Stimulated activated CD4-positive, alpha-beta T cell treated with anti-CD3 and anti-CD28 coated beads, Interleukin-15, amount 100 ng/mL, for 48 hours (primary cell): ENCODE data around the gene KIF27.
"Not testable (repeated sequence)": the region's sequence is repeated elsewhere in the genome, so short reads cannot be mapped to it uniquely, and the experiment has no call there.

Experiments used
- DNase-seq, 2 donors: peaks; one replicate each; pipeline ENCODE4 v3.0.0-alpha.2; 2020; ENCODE audit warnings: low read depth in 2 of 2

The KIF27 gene

DNA sequence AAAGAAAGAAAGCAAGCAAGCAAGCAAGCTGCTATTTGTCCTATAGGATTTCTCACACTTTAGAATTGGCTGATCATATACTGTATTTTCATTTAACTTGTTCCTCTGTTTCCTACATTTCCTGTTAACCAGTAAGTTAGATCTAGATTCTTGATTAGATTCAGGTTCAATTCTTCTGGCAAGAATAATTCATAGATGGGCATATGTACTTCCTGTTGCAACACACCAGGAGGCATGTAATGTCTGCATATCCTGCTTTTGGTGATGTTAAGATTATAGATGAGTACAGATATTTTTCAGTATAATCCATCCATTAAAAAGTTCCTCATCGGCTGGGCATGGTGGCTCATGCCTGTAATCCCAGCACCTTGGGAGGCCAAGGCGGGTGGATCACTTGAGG lies 10.8 kb upstream of the KIF27 start:
- no peak for DNase-seq

DNA sequence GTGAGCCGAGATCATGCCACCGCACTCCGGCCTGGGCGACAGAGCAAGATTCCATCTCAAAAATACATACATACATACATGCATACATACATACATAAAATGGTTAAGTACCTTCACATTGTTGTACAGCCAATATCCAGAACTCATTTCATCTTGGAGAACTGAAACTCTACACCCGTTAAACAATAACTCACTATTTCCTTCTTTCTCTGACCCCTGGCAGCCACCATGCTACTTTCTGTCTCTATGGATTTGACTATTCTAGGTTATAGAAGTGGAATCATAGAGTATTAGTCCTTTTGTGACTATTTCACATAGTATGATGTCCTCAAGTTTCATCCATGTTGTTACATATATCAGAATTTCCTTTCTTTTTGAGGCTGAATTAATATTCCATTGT lies 9.6 kb upstream of the KIF27 start:
- no peak for DNase-seq

DNA sequence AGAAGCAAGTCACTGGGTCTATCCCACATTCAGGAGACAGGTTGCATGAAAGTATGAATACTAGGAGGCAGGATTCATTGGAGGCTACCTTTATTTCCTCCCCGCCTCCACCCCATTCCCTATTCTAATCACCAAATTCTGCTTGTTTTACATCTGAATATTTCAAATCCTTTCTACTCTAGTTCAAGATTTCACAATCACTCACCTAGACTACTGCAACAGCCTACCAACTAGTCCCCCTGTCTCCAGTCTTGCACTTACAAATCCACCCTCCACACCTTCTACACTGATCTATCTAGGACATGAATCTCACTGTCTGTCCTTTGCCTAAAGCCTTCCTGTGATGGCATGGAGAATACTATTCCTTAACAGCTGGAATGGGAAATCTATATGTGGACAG lies 6.4 kb upstream of the KIF27 start:
- DNase-seq, result no peak

DNA sequence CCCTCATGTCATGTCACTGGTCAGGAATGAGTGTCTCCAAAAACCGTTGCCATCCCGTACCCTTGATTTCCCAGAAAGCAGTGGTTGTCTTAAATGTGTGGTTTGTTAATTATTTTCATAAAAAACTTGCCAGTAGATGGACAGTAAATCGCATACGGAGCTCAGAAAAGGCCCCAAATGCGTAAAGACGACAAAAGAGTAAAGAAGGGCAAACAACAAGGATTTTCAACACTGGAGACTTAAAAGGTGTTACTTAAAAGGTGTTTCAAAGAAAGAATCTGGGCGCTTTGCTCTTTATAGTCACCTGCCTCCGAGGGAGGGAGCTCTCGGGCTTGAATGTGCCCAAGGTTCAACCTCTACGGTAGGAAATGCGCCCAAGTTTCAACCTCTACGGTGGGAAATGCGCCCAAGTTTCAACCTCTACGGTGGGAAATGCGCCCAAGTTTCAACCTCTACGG lies 734 bp downstream of the KIF27 start:
- no peak for DNase-seq

DNA sequence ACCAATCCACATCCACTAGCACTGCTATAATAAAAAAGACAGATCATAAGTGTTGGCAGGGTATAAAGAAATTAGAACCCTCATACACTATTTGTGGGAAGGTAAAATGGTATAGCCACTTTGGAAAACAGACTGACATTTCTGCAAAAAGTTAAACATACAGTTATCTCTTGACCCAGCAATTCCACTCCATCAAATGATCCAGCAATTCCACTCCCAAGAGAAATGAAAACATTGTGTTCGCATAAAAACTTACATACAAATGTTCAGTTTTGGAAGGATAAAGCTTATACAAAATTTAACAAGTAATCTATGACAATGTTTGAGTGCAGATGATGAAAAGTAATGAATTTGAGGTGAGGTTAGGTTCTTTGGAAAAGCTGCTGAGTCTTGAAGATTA lies 2.1 kb downstream of the KIF27 start:
- no peak for DNase-seq

DNA sequence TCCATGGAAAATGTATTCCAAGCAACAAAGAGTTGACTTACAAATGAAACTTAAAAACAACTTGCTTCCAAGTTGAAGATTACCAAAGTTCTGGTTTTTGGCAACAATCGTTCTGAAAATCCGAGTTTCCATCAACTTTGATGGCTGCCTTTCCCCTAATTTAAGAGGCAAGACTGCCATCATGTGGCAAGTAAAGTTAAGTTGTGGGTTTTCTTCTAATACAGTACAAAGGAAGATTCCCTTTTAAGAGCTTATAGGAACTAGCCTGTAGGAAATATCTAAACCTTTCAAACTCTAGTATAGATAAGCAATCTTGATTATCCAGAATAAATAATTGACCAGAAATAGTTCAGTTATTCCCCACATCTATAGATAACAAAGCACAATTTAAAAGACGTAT lies 9.0 kb downstream of the KIF27 start:
- not testable (repeated sequence) for DNase-seq

DNA sequence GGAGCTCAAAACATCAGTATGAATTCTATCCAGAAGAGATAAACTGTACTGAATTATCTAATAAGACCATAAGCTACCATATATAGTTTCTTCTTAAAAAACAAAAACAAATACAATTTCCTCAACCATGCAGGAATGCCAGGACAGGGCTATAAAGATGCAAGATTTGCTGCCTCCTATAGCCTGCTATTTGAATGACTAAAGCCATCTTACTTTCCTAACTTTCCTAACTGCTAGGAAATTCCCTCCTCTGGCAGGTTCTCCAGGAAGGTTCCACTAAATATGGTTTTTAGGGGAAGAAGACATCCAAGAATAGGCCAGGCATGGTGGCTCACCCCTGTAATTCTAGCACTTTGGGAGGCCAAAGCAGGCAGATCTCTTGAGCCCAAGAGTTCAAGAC lies 15.1 kb downstream of the KIF27 start:
- no peak for DNase-seq

DNA sequence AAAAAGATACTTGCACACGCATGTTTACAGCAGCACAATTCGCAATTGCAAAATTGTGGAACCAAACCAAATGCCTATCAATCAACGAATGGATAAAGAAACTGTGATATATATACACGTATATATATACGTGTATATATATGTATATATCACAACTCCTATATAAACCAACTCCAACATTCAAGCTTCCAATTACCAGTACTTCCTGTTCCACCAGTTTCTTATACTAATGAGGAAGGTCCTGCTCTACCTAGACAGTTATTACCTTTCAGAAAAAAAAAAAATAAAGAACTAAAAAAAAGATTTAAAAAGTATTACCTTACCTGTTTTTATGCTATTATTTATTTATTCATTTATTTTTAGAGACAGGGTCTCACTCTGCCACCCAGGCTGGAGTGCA lies 20.6 kb downstream of the KIF27 start:
- not testable (repeated sequence) for DNase-seq

DNA sequence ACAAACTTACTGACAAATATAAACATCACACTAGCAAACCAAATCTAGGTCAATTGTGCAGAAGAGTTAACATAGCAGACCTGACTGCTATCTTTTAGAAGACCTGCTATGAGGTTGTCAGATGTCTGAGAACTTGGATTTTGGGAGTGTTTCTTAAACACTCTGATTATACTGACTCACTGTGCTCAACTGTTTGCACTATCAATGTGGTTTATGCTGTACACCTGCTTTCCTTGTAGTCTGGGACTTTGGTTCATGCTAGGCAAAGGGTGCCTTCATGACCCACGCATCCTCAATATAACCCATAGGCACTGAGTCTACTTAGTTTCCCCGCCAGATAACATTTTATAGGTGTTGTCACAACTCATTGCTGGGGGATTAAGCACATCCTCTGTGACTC lies 26.9 kb downstream of the KIF27 start:
- not testable (repeated sequence) for DNase-seq

DNA sequence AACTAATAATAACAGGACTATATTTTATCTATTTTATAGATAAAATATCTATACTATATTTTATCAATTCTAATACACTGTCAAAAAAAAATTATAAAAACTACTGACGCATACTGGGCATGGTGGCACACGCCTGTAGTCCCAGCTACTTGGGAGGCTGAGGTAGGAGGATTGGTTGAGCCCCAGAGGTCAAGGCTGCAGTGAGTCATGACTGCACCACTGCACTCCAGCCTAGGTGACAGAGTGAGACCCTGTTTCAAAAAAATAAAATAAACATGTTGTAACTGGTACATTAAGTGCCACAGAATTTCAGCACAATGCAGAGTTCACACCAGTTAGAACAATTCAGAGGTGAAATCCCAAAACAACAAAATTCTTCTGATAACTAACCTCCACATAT lies 34.7 kb downstream of the KIF27 start:
- DNase-seq, result not testable (repeated sequence)

DNA sequence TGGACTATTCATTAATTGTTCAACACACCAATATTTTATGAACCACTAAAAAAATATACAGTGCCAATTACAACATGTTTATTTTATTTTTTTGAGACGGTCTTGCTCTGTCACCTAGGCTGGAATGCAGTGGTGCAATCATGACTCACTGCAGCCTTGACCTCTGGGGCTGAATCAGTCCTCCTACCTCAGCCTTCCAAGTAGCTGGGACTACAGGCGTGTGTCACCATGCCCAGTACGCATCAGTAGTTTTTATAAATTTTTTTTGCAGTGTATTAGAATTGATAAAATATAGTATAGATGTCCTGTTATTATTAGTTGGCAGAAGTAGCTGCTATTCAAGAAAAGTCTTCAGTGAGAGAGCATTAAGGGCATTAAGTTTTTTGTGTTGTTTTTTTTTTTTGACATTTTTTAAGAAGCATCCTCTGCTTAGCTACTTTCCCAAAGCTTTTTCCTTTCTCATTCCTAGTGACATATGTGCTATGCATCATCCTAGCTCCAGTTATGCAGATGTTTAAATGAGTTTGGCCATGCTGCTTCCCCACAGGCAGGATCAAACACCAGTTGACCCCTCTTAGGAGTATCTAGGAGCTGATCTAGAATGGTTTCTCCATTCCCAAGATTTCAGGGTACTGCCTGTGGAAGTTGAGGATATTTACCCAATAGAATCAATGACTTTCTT lies 35.5 kb downstream of the KIF27 start:
- DNase-seq, result not testable (repeated sequence)

DNA sequence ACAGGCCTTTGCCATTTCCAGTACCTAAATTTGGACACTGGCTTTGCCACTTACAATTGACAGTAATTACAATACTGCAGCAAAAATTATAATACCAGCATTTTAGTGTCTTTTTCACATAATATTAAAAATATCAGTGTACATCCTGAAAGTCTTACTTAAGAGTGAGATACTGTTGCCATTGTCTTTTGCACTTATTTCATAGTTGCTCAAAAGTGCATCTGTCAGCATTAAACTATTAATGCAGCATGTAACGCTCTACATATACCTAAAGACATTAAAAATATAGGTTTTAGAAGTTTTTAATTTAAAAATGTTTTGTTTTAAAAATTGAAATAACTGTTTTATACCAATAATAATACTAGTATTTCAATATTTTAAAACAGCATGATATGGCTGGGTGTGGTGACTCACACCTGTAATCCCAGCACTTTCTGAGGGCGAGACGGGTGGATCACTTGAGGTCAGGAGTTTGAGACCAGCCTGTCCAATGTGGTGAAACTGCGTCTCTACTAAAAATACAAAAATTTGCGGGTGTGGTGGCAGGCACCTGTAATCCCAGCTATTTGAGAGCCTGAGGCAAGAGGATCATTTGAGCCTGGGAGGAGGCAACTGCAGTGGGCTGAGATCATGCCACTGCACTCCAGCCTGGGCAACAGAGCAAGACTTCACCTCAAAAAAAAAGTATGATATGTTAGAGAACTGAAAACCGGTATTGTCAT lies 39.4 kb downstream of the KIF27 start:
- DNase-seq, result not testable (repeated sequence)

DNA sequence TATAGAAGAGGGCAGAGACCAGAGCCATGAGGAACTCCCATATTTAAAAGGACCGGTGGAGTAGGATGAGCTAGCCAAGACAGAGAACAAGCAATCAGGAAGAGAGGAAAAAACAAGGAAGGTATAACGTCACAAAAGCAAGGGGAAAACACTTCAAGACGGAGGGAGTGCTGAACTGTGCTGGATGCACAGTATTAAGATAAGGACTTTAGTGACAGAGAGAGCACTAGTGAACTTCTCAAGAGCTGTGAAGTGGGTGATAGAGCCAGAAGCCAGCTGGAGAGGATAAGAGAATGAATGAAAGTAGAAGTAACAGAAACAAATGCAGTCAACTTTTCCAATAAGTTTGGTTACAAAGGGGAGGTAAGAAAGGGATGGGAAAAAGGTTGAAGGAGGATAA lies 45.7 kb downstream of the KIF27 start:
- not testable (repeated sequence) for DNase-seq

DNA sequence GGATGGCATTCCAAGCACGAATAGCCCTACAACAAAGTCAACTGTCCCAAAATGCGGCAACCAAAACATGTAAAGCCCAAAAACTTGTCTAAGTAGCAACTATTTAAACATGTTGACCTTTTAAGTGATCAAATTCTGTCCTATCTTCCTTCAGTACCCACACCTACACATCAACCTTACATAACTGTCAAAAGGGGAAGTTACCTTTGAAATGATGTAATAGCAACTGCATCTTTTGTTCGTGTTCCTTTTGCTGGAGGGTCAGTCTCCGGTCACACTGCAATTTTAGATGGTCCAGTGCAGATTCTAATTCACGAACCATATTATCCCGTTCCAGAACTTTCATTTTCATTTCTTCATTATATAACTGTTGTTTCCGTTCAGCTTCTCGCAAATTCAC lies 71.3 kb downstream of the KIF27 start:
- not testable (repeated sequence) for DNase-seq

DNA sequence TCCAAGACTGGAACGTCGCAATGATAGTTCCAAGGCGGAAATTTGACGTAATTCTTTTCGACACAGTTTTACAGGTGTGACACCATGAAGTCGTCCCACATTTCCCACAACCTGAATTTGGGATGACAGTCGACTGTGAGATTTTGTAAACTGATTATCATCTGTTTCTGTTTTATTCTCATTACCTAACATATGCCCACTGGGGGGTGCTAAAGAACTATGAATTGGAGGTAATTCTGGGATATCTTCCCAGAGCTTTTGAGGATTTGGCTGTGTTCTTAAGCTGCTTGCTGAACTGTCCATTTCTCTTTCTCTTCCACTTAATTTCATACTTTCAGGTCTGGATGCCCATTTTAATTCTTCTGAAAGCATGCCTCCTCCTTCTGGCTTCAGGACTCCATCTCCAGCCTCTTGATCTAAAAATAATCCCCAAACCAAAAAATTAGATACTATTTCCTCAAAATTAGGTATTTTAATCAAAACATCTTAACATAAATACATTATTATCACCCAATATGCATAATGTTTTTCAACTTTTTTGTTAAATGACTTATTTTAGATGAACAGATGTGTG lies 84.1 kb downstream of the KIF27 start:
- DNase-seq, result not testable (repeated sequence)

DNA sequence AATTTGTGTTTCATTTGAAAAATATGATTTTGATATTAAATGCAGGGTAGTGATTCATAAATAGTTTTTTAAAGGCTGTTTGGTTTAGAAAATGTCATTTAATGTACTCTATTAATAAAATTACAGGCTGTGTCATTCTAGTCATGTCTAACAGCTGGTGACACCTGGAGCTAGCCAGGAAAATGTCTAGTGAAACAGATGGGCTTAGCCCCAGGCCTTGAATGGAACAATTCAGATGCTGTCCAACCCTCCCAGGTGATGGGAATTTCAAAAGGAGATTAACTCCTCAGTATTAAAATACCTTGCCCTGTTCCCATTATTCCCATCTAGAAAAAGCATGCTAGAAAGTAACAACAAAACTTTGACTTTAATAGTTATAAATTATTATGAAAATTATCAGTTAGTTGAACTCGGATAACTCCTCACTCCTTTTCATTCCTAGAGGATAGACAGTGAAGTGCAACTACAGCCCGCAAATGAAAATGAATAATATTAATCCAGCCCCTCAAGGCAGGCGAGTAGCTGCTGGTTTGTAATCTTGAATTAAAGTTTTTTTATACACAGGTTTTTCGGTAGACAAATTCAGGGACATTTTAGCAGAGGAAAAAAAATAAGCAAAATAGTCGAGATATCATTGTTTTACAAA lies 90.7 kb downstream of the KIF27 start:
- not testable (repeated sequence) for DNase-seq

DNA sequence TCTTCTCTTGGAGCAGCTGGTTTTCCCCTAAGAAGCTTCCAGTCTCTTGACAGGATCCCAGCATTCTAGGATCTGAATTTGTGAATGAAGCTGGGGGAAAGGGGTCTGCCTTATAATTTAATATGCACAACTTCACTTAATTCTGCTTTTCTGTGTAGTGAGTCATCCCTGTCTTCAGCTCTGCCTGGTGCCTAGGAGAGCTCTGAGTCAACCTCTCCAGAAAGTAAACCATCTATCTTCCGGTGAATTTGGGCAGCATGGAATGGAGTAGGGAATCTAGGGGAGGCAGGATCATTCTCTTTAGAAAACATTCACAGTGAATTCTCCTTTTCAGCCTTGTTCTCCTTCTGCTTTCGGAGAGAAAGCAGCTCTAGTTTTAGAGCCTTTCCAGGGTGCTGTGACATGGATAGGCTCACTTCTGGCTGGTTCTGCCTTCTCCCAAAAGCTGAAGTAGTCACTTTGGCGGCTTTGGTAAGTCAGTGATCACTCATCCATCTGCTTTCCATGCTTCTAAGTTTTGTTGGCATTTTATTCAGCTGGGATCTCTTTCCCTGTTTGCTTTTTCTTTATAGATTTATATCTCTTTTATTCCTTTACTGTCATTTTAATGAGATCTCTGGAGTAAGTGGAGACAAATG lies 96.1 kb downstream of the KIF27 start:
- not testable (repeated sequence) for DNase-seq

DNA sequence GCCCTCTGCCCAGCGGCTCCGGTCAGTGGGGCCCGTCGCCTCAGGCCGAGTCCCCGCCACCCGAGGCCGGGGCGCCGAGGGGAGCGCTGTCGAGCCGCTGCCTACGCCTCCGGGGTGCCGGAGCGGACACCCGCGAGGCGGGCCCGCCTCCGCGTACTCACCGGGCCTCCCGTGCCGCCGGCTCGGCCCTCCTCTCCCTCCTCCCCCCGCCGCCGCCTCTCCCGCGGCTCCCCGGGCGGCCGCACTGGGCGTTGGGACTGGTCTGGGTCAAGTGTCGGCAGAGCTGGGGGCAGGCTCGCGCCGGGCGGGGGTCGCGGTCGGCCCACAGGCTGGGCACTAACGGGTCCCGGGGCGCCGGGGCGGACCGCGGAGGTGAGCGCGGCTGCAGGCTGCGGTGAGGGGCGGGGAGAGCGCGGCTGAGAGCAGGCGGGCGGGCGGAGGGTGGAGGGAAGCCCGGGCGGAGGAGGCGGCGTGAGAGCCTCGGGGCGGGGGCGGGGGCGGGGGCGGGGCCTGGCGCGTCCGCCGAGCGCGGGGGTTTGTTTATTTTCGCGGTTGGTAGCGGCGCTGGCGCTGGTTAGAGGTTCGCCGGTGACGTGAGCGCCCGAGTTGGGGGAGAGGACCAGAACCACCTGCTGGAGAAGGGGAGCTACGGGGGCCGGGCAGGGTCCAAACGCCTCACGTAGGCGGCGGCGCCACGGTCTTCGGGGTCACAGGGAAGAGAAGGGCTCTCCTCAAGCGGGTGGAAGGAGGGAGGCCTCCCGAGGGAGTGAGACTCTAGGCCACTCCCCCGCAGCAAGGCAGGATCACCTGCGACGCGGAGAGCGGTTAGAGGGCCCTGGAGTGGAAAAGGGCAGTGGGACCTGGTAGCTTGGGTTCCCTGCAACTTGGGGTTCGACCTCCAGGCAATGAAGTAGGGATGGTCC lies 103.6 kb downstream of the KIF27 start, which contains the start of gene GKAP1:
Gene GKAP1 (minus strand): TSS at position 414 of the 923 bp plus-strand sequence. CDS start 11,252 bp downstream, outside the sequence.
- DNase-seq, result peak; percentile 30 to 51

DNA sequence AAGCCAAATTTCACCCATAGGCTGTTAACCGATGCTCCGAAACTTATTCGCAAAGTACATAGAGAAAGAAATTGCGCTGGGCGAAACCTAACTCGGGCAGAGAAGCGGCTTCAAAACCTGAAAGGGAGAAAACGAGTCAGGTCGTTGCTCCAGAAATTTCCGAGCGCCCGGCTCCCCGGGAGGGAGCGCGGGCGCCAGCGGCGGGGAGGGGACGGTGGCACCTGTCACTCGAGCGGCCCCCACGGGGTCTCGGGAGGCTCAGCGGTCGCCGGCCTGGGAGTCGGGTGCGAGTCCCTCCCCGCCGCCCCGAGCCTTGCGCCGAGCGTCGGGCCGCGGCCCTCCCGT lies 104.2 kb downstream of the KIF27 start:
- peak; percentile 2 to 4 for DNase-seq

DNA sequence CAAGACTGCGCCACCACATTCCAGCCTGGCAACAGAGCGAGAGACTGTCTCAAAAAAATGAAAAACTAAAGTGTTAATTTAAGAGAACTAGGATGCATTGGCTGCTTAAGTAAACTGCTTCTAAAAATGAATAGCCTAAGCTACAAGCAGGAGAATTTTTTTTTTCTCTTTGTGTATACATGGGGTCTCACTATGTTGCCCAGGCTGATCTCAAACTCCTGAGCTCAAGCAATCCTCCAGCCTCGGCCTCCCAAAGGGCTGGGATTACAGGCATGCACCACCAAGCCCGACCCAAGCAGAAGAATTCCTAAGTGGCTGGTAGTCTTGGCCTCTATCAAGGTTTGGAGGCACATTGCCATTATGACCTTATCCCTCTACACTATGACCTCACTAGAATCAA lies 106.1 kb downstream of the KIF27 start:
- DNase-seq, result not testable (repeated sequence)

DNA sequence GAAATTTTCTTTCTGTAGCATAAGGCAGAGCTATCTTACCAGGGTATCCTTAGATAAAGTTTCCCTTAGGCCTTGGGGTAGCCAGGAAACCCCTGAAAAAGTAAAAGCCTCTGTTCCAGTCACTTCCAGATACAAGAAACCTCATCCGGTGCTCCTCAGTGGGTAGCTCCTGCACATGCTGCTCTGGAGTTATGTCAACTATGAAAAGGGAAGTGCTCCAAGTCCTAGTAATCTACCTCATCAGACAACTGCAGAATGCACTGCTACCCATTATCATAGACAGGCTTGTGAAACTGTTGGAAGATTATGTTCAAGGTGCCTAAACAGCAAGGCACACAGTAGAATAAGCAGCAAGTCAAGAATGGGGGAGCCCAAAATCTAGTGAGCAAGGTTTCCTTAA lies 112.0 kb downstream of the KIF27 start:
- not testable (repeated sequence) for DNase-seq
